B cell (primary cell): ENCODE results near the gene DMPK. TPM values are rescaled to one million over a fixed set of nuclear protein-coding genes. Genes with fewer than 3 reads are reported as not detected.
"Not testable (repeated sequence)": the region's sequence is repeated elsewhere in the genome, so short reads cannot be mapped to it uniquely, and the experiment has no call there.

ENCODE experiments used
- ATAC-seq: fragments of 200-7000 bp; cut with Tn5 transposase; one replicate; pipeline ENCODE4 v1.10.0; 2021; ENCODE audit warnings: low read depth, mild to moderate bottlenecking, moderate number of reproducible peaks, moderate library complexity
- CTCF ChIA-PET: fragments of 350-600 bp; sonication (Branson Sonifier 250); formaldehyde crosslinking; loops from one replicate; lab custom pipeline; 2021; ENCODE audit warnings: antibody characterized with exemption, inconsistent platforms; lab: Charles Lee
- POLR2A ChIA-PET: fragments of 350-600 bp; sonication (Branson Sonifier 250); formaldehyde crosslinking; loops from one replicate; lab custom pipeline; 2021; ENCODE audit warnings: antibody characterized with exemption; lab: Charles Lee
- DNase-seq: peaks from one replicate; pipeline ENCODE4 v3.0.0; 2013
- H2AFZ ChIP-seq: 2 replicates; pipeline ENCODE4 v1.6.1; 2012; ENCODE audit warnings: mild to moderate bottlenecking, low read depth, low read length; ENCODE audit not compliant: insufficient read depth, poor library complexity, severe bottlenecking
- H3K27ac ChIP-seq, 2 donors: 1 replicate in 1 of 2; 2 replicates in 1 of 2; pipeline ENCODE4 v1.5.1; 2012 to 2013; ENCODE audit warnings: low read length in 2 of 2, mild to moderate bottlenecking in 2 of 2, moderate library complexity in 1 of 2
- H3K27me3 ChIP-seq, 4 experiments: fragments of 200-600 bp in 1 of 4; sonication (generic) in 1 of 4; replicated peaks in 1 of 4; 1 replicate in 2 of 4; 2 replicates in 2 of 4; pipeline versions ENCODE4 v1.6.1 to v1.7.0; 2013 to 2016; ENCODE audit warnings: low read length in 3 of 4, mild to moderate bottlenecking in 2 of 4, mixed read lengths in 1 of 4, moderate library complexity in 1 of 4; ENCODE audit not compliant: insufficient read depth in 4 of 4, control insufficient read depth in 3 of 4; ENCODE audit errors: control extremely low read depth in 1 of 4
- H3K36me3 ChIP-seq, 2 experiments: replicated peaks in 1 of 2; 1 replicate in 1 of 2; 2 replicates in 1 of 2; pipeline versions ENCODE4 v1.6.1 to v1.7.1; 2013; ENCODE audit warnings: low read length in 1 of 2; ENCODE audit not compliant: insufficient read depth in 2 of 2, control insufficient read depth in 1 of 2; ENCODE audit errors: control extremely low read depth in 1 of 2, extremely low read depth in 1 of 2
- H3K4me1 ChIP-seq, 2 donors: fragments of 200-600 bp in 1 of 2; sonication (generic) in 1 of 2; 1 replicate in 1 of 2; 2 replicates in 1 of 2; pipeline versions ENCODE4 v1.5.1 to v1.6.1; 2013 to 2017; ENCODE audit warnings: low read length in 2 of 2; ENCODE audit not compliant: control insufficient read depth in 2 of 2, insufficient read depth in 2 of 2
- H3K4me2 ChIP-seq: replicated peaks from 2 replicates; pipeline ENCODE3; 2012; ENCODE audit warnings: mild to moderate bottlenecking, low read depth, low read length; ENCODE audit not compliant: poor library complexity, severe bottlenecking
- H3K4me3 ChIP-seq, 5 experiments: fragments of 200-600 bp in 1 of 5; sonication (generic) in 1 of 5; 1 replicate in 3 of 5; 2 replicates in 2 of 5; pipeline versions ENCODE4 v1.5.1 to v1.7.0; 2011 to 2016; ENCODE audit warnings: low read length in 4 of 5, mild to moderate bottlenecking in 4 of 5, low read depth in 2 of 5, control low read depth in 1 of 5, moderate library complexity in 1 of 5; ENCODE audit not compliant: insufficient read depth in 1 of 5; ENCODE audit errors: control extremely low read depth in 1 of 5, extremely low read depth in 1 of 5
- H3K79me2 ChIP-seq: fragments of 200-600 bp; sonication (generic); one replicate; pipeline ENCODE4 v1.6.0; 2016; ENCODE audit warnings: low read length; ENCODE audit not compliant: control insufficient read depth, insufficient read depth
- H3K9ac ChIP-seq: fragments of 200-600 bp; sonication (generic); 2 replicates; pipeline ENCODE4 v1.6.1; 2017; ENCODE audit warnings: mild to moderate bottlenecking, low read length, moderate library complexity
- H3K9me3 ChIP-seq, 3 donors: one replicate each; pipeline versions ENCODE4 v1.6.1 to v1.7.1; 2013; ENCODE audit warnings: low read length in 2 of 3; ENCODE audit not compliant: control insufficient read depth in 2 of 3, insufficient read depth in 1 of 3; ENCODE audit errors: control extremely low read depth in 1 of 3
- H4K20me1 ChIP-seq: 2 replicates; pipeline ENCODE4 v1.6.0; 2012; ENCODE audit warnings: mild to moderate bottlenecking, low read length; ENCODE audit not compliant: insufficient read depth, control insufficient read depth, poor library complexity, severe bottlenecking
- H3K27ac Mint-ChIP-seq: one replicate; pipeline ENCODE4 v1.8.0; 2021; ENCODE audit warnings: mixed read lengths
- H3K27me3 Mint-ChIP-seq: one replicate; pipeline ENCODE4 v1.8.0; 2021; ENCODE audit warnings: mixed read lengths
- H3K4me1 Mint-ChIP-seq: one replicate; pipeline ENCODE4 v1.8.0; 2021; ENCODE audit warnings: mixed read lengths
- H3K4me3 Mint-ChIP-seq: one replicate; pipeline ENCODE4 v1.8.0; 2021; ENCODE audit warnings: mixed read lengths
- H3K9me3 Mint-ChIP-seq: one replicate; pipeline ENCODE4 v1.8.0; 2022; ENCODE audit warnings: mixed read lengths; ENCODE audit not compliant: insufficient read depth
- CTCF ChIP-seq: fragments of 200-600 bp; IDR thresholded peaks from one replicate; pipeline ENCODE4 v1.8.0; 2022; ENCODE audit warnings: antibody characterized with exemption, mild to moderate bottlenecking
- EZH2 ChIP-seq: IDR thresholded peaks from 2 replicates; pipeline ENCODE4 v1.6.1; 2012; ENCODE audit warnings: borderline replicate concordance, low read depth, mild to moderate bottlenecking, moderate library complexity, low read length; ENCODE audit not compliant: insufficient read depth, poor library complexity, severe bottlenecking
- WGBS: methylation state at CpG from one replicate; pipeline ENCODE4 v1.1.5; 2013; ENCODE audit warnings: missing lambda C conversion rate; ENCODE audit not compliant: insufficient coverage; 5-methylcytosine and 5-hydroxymethylcytosine counted together
- intact Hi-C: fragments of 100-400 bp; cut with micrococcal nuclease; formaldehyde crosslinking; loops from one replicate; pipeline ENCODE4 v1.10.0; 2022
- polyA plus RNA-seq: library from polyadenylated mRNA; depleted of rRNA; stranded (reverse); fragments of >200 nt; gene quantifications from 2 replicates; pipeline ENCODE4 v1.2.3, GENCODE V29; 2012
- total RNA-seq, 2 donors: library from RNA; stranded (reverse); fragments of 120-200 nt in 1 of 2; gene quantifications; 1 replicate in 1 of 2; 2 replicates in 1 of 2; pipeline versions ENCODE4 v1.2.3 to v1.2.4, GENCODE V29; 2013 to 2022

DMPK gene
- total and polyA plus RNA-seq, 2 donors (not counting 1 experiment from before 2014, with no cell fraction given) = 28.7 to 58.3 TPM

- Histone ChIP-seq H2AFZ (no peak overlapping the region), H3K4me3 (no peak overlapping the region), H3K79me2 (no peaks in the 10 kb centered on the region), H3K4me1 (no peaks in the 10 kb centered on the region), H3K9ac (no peak overlapping the region), H3K36me3 (no peaks in the 10 kb centered on the region), H3K9me3 (no peaks in the 10 kb centered on the region), H3K4me2 (no peak overlapping the region), H3K27me3 (peaks cover 0 to 2% (median 0%) of the 10 kb centered on the region in 4 experiments), H4K20me1 (no peaks in the 10 kb centered on the region), H3K27ac (no peak overlapping the region)
- no peak for DNase-seq
- H3K4me3 Mint-ChIP-seq = no peak overlapping the region
- ChIA-PET POLR2A (no interaction called here), CTCF (no interaction called here)
- intact Hi-C loops = no loop called here
- no peak for ATAC-seq
- H3K9me3 Mint-ChIP-seq = no peaks in the 10 kb centered on the region
- H3K4me1 Mint-ChIP-seq = no peaks in the 10 kb centered on the region
- TF ChIP-seq CTCF (no peak), EZH2 (no peak)
- no peak overlapping the region for H3K27ac Mint-ChIP-seq
- WGBS = 67% methylated on average over 5 of the region's 6 CpGs
- peaks cover 6% of the 10 kb centered on the region for H3K27me3 Mint-ChIP-seq
These were observed 28.7 kb downstream of the DMPK start for GRCh38 chr19:45753548-45753947.

- 92% methylated on average over 6 of the region's 12 CpGs for WGBS
- Histone ChIP-seq H3K9ac (no peak overlapping the region), H4K20me1 (no peaks in the 10 kb centered on the region), H3K27ac (no peak overlapping the region), H3K4me1 (no peaks in the 10 kb centered on the region), H3K27me3 (peaks cover 0 to 2% (median 0%) of the 10 kb centered on the region in 4 experiments), H3K36me3 (no peaks in the 10 kb centered on the region), H3K9me3 (no peaks in the 10 kb centered on the region), H2AFZ (no peak overlapping the region), H3K79me2 (no peaks in the 10 kb centered on the region), H3K4me2 (no peak overlapping the region), H3K4me3 (no peak overlapping the region)
- peaks cover 6% of the 10 kb centered on the region for H3K27me3 Mint-ChIP-seq
- H3K9me3 Mint-ChIP-seq = no peaks in the 10 kb centered on the region
- ATAC-seq (no peak), DNase-seq (no peak)
- no peaks in the 10 kb centered on the region for H3K4me1 Mint-ChIP-seq
- TF ChIP-seq EZH2 = no peak
- TF ChIP-seq CTCF = no peak
- intact Hi-C loops = no loop called here
- no peak overlapping the region for H3K4me3 Mint-ChIP-seq
- H3K27ac Mint-ChIP-seq = no peak overlapping the region
- CTCF ChIA-PET = no interaction called here
- POLR2A ChIA-PET = no interaction called here
These were observed 29.7 kb downstream of the DMPK start for GRCh38 chr19:45752639-45753038.

GRCh38 chr19:45751483-45751882 lies 30.8 kb downstream of the DMPK start:
- ATAC-seq, H3K27ac ChIP-seq, intact Hi-C loops, H3K9ac ChIP-seq, CTCF ChIA-PET, H3K79me2 ChIP-seq, H3K4me3 Mint-ChIP-seq, H4K20me1 ChIP-seq, H3K27ac Mint-ChIP-seq, H3K4me3 ChIP-seq, H3K9me3 ChIP-seq, H3K4me1 Mint-ChIP-seq, H3K4me2 ChIP-seq, H2AFZ ChIP-seq, H3K36me3 ChIP-seq, H3K4me1 ChIP-seq, H3K27me3 ChIP-seq, H3K9me3 Mint-ChIP-seq, DNase-seq: not testable (repeated sequence)
- POLR2A ChIA-PET = interaction anchor here (0.7 kb wide), 1 partner anchor 1478 kb away, joined by 7 read pairs; no protein-coding TSS in a partner anchor
- peaks cover 11% of the 10 kb centered on the region for H3K27me3 Mint-ChIP-seq
- 80% methylated on average over 1 of the region's 10 CpGs for WGBS
